Fibroblast of upper back skin (primary cell): ENCODE measurements around the gene ACSL1.

Experiments
- DNase-seq: peaks from one replicate; pipeline ENCODE4 v3.0.0-alpha.2; 2013

Gene ACSL1, protein sequence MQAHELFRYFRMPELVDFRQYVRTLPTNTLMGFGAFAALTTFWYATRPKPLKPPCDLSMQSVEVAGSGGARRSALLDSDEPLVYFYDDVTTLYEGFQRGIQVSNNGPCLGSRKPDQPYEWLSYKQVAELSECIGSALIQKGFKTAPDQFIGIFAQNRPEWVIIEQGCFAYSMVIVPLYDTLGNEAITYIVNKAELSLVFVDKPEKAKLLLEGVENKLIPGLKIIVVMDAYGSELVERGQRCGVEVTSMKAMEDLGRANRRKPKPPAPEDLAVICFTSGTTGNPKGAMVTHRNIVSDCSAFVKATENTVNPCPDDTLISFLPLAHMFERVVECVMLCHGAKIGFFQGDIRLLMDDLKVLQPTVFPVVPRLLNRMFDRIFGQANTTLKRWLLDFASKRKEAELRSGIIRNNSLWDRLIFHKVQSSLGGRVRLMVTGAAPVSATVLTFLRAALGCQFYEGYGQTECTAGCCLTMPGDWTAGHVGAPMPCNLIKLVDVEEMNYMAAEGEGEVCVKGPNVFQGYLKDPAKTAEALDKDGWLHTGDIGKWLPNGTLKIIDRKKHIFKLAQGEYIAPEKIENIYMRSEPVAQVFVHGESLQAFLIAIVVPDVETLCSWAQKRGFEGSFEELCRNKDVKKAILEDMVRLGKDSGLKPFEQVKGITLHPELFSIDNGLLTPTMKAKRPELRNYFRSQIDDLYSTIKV

DNA sequence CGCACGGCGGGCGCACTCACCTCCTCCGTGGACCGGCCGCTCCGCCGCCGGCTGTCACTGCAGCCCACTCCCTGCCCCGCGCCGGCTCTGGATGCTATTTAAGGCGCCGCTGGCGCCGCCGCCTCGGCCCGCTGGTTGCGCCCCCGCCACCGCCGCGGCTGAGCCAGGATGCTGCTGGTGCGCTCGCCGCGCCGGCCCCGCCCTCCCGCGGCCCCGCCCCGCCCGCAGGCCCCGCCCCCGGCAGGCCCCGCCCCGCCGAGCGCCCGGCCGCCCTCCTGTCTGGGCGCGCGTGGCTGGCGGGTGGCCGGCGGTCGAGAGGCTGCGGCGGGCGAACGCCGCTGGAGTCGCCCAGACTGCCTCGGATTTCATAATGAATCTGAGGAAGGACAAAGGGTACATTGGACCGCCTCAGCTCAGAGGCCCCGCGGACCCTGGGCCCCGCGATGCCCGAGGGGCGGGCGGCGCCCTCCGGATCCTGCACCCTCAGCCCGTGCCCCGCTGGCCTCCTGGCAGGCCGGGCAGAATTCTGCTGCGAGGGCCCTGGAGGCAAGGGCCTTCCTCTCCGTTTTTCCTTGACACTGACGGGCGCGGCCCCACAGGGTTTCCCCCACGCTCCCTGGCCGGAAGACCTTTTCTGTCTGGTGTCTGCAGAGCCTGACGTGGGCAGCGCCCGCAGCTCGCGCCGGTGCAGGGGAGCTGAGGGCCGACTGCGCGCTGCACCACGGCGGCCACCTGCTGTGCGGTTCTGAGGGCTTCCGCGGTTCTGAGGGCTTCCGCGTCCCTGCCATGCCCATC lies at the start of gene ACSL1:
Gene ACSL1 (minus strand): TSS at position 73 of the 795 bp plus-strand sequence. CDS start 22,454 bp downstream, outside the sequence.
- DNase-seq = peak; percentile 55

DNA sequence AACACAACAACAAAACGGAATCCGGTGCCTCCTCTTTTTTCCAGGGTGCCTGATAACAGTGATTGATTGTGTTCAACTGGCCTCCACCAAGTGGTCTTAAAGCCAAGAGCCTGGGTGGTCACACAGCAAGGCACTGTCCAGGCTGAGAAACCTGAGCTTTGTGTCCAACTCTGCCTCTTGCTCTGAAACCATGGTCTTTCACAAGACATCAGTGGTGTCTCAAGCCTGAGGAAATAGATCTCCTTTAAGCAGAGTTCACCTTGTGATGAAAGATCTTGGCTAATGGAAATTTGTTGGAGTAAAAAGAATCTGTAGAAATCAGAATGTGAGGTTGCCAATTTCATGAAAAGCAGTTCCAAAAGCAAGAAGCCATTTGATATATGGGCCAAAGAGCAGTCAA lies 47.3 kb upstream of the ACSL1 start:
- no peak for DNase-seq

DNA sequence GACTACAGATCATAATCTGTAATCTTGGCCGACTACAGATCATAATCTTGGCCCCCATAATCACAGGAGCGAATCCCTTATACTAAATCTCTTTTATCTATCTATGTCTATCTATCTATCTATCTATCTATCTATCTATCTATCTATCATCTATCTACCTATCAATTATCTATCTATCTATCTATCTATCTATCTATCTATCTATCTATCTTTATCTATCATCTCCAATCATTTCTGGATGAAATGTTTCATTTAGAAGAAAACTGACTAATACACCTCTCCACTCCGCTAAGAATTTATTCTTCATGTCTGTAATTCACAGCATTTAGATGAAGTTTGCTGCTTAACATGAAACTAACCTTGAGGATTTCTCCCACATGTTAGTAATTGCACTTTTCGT lies 45.0 kb upstream of the ACSL1 start:
- no peak for DNase-seq

DNA sequence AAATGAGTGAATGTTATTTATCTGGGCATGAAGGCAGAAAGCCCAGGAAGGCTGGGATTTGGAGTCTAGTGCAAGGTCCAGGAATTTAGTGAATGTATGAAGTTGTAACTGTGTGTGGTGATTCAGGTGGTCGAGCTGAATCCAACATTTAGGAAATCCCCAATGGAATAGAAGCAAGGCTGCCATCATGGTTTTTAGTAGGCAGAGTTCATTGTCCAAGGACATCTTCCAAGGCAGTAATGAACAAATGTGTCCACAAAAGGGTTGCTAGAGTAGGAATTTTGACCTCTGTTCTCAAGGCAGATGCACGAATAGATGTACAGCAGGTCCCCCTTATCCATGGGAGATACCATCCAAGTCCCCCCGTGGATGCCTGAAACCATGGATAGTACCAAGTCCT lies 42.9 kb upstream of the ACSL1 start:
- no peak for DNase-seq

DNA sequence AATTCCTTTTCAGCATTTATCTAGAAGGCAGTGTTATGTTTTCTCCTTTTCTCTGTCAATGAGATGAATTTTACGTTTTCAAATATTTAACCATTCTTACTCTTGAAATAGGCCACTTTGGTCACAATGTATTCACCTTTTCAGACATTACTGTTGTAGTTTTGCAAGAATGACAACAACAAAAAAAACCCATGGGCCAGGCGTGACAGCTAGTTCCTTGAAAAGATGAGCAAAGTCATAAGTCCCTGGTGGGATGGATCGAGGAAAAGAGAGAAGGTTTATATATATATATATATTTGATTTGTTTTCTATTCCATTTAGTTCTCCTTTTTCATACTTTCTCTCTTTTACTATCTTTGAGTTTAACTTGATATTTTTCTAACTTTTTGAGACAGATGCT lies 38.1 kb upstream of the ACSL1 start:
- no peak for DNase-seq

DNA sequence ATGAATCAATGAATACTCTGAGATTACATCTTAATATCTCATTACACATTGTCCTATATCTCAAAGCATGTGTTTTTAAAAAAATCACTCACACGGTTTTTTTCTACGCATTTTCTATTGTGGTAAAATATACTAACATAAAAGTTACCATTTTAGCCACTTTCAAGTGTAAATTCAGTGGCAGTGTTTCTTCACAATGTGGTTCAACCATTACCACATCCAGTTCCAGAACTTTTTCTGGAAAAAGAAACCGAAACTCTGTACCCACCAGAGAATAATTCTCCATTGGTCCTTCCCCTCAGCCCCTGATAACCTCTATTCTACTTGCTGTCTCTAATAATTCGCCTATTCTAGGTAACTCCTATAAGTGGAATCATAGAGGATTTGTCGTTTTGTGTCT lies 35.3 kb upstream of the ACSL1 start:
- no peak for DNase-seq

DNA sequence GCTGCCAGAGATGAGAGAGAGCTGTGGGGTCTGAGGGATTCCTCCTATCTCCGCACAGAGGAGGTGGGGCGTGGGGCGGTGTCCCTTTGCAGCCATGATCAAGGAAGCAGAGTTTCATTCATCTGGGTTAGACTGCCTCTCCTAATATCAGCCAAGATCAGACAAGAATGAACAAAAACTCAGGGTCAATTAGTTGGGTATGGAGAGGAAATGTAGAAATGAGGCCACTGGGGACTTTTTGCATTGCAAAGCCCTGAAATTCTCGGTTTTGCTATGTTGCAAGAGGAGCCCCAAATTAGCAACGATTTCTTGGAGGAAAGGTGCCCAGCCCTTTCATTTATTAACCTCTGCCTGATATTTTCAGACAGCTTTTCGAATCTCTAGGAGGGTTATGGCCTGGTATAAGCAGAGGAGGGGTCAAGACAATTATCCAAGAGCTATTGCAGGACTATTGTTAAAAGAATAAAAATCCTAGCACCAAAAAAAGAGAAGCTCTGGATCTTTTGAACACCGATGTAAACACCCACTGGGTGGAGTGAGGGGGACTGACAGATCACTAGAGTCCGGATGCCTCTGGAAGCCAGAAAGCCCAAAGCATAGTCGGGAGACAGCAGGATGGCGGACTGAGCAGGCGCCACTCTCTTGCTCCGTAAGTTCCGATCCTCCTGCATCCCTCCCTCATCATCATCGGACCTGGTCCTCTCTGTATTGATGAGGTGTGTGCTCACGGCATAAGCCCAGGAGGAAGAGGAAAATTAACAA lies 34.4 kb upstream of the ACSL1 start:
- no peak for DNase-seq

DNA sequence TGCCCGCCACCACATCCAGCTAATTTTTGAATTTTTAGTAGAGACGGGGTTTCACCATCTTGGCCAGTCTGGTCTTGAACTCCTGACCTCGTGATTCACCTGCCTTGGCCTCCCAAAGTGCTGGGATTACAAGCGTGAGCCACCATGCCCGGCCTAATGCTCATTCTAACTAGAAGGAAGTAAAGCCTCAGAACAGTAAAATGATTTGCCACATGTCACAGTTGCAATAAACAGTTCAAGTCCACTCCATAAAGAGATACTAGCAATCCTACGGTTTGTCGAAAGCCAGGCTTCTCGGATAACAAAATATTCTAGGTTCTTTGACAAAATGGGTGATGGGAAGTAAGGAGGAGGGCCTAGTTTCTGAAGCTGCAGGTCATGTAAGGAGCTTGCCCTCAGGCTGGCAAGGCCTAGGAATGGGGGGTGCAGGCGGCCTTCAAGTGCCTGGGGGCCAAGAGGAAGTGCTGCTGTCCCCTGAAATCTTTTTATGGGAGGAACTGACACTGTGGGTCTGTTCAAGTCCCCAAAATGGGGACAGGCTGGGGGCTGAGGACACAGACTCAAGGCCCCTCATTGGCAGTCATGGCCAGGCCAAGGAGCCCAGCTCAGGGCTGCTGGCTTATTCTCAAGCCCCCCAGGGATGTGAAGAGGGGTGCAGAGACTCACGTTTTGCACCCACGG lies 31.8 kb upstream of the ACSL1 start:
- DNase-seq = no peak

DNA sequence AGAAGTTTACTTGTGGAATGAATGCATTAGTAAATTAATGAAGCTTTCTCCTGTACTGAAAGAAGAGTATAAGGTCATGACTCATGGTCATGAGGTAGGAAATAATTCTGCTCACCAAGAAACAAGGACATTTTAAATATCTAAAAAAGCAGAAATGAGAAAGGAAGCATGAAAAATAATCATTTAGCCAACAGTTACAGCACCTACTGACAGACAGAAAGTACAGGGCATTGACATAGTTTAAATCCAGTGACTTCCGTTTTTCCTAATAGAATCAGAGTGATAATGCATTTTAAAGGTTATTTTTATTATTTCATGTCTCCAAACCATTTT lies 30.5 kb upstream of the ACSL1 start:
- no peak for DNase-seq

DNA sequence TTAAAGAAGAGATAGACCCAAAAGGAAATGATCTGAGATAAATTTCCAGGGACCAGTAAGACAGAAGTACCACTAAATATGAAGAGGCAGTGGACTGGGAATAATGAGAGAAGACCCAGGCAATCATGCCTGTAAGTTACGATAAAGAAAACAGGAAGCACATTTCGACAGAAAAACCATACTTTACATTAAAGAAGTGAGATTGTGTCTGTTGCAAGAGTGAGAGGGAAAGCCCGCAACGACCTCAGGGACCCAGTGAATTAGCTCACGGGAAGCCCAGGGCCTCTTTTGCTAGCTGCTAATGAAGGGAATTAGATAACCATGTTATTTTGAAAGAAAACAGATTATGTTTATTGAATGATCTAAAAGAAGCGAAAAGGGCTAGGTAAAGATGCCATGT lies 28.9 kb upstream of the ACSL1 start:
- DNase-seq = no peak

DNA sequence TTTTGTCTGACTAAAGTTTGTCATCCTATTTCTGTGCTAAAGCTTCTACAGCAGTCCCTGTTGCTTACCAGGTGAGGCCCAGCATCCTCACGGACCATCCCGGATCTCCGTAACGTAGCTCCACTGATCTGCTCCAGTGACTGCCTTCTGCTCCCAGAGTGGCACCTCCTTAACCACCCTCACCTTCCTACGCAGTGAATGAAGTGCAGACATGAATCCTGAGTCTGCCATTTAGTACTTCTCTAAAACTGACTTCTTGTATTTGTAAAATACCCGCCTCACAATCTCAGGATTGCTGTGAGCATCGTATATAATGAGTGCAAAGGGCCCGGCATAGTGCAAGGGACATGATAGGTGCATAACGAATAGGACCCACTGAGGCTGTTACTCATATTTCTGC lies 27.7 kb upstream of the ACSL1 start:
- DNase-seq = no peak

DNA sequence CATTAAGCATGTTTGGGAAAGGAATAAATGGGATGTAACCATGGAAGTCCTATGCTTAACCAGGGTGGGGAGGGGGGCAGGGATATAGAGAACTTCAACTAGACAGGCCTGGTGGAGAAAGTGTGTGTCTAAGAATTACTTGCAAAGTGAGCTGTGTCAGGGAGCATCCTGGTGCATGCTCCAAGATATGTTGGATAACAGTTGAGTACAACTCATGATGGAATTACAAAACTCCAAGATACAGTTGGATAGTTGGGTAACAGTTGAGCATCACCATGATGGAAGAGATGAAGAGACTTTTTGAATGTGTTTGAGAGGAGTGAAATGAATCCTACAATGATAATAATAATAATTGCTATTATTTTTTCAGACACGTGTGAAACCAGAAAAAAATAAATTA lies 26.1 kb upstream of the ACSL1 start:
- DNase-seq = no peak

DNA sequence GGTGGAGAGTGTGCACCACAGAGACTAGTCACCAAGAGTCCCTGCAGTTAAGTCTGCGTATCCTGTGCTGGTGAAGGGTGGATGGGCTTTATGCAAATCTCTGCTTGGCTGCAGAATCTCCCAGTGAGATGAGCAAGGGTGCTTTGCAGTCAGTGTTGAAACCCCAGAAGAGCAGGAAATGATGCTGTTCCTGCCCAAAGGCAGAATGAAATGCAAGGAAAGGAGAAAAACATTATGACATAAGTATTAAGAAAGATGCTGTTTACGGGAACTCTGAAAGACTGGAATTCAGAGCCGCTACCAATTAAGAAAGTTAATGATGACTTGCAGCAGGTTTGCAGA lies 25.4 kb upstream of the ACSL1 start:
- no peak for DNase-seq

DNA sequence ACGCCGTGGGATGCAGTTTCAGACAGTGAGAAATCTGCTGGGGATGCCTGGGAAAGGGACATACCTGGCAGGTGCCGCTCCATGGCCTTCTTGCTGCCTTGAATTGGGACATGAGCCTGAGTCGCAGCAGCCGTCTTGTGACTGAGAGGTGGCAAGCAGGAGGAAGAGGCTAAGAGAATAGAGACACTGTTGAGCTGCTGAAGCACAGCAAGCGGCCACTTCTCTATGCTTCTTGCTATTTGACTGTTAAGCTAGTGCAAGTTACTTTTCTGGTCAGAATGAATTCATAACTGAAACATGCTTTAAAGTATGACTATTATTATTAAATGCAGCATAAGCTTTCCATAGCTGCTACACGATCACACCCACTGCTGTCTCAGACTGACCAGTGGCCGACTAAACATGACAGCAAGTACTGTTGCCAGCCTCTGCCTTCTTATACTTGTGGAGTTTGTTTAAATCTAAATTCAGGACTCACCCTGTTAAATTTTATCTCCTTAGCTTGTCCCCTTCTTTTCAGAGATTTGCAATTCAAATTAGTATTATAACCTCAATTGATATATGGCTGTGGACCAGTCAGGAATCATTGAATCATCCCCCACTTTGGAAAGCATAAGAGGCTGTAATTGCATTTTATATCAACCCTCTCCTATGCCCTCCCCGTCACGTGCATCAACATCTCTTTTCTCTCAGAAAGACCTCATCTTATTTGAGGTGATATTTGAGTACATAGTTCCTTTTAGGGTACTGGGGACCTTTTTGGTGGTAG lies 24.8 kb upstream of the ACSL1 start:
- DNase-seq = no peak

DNA sequence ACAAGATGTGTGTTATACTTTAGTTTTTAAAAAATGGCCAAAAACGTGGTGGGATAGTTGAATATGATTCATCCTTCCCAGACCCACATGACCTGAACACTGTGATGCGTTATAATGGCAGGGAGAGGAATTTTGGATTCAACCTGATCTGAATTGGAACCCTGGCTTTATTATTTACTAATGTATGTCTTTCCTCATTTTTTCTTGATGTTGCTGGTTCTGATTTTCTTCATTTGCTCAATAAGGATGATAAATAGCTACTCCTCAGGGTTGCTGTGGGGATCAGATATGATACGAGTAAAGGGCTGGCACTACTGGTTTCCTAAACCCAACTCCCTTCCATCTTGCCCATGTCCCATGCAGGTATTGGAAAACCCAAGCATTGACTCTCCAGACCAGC lies 24.2 kb upstream of the ACSL1 start:
- DNase-seq = no peak

DNA sequence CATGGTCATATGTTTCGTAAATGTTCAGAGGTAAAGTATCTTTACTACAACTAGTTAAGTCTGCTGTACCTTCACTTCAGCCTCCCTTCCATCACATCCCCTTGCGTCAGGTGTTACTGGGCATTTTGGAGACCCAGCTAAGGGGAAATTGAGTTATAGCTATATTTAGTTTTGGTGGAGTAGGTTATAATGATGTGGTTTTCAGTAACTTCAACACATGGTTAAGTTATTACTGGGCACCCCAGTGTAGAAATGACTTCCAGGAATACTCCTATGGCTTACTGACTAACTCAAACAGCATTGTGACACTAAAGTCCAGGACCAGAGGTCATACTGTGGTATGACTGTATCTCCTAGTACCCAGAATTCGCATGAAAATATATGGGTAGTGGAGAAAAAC lies 23.4 kb upstream of the ACSL1 start:
- DNase-seq = no peak

DNA sequence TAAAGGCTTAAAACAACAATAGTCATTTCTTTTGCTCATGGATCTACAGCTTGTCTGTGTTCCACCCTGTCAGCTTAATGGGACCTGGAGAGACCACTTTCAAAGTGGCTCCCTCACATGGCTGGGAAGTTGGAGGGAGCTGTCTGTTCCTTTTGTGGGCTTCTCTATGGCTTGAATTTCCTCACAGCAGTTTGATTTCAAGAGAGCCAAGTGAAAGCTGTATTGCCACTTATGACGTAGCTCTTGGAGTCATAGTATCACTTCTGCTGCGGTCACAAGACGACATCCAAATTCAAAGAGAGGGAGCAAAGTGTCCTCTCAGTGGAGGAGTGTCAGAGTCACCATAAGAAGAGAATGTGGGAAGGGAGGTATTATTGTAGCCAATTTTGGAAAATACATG lies 22.7 kb upstream of the ACSL1 start:
- no peak for DNase-seq

DNA sequence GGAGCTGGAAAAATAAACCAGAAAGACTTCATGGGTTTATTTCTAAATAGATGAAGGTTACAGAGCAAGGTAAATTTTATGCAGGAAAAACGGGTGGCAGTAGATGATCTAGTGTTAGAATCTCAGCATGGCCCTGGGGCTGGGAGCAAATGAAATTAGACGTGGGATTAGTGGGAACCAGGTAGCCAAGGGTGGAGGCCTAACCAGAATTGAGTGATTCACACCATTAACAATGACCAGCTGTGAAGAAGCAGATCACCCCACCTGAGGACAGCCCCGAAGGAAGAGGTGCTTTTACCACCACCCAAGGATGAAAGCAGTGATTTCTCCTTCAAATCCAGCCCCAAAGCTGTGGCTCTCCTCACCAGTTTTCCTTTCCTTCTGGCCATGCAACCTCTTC lies 20.8 kb upstream of the ACSL1 start:
- no peak for DNase-seq

DNA sequence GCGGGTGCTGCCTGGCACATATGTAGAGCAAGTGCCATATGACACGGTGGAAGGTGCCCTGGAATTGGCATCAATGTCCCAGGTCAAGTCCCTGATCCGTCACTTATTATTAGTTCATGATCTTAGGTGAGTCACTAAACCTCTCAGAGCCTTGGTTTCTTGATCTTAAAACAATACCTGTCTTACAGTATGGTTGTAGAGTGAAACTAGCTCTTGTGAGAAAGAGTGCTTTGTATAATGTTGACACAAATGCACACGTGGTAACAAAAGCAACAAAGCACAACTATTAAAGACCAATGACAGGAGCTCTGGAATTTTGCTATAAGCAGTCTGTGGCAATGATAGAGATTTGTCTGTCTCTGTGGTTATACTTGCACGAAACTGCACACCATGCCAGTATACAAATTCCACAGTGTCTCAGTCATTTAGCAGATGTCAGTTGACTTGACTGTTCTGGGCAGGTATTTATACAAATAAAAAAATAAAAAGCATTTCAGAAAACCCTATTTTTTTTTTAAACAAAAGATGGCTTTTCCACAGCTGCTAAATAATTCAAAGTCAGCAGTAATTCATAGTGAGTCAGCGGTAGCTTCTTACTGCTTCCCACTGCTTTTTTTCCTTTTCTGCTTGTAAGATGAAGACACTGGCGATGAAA lies 19.7 kb upstream of the ACSL1 start:
- DNase-seq = peak; percentile 83

DNA sequence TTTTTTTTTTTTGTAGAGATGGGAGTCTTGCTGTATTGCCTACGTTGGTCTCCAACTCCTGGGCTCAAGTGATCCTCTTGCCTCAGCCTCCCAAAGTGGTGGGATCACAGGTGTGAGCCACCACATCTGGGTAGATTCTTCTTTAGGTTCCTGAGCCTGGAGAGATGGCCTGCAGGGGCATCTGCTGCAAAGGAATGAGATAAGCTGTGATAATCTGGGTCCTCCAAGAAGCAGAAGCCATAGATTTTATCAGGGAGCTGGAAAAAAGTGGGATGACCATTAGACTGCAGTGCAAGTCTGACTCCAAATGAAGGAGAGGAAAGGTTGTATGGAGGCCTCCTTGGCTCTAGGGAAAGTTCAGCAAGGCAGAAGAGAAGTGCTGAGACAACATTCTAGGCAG lies 19.0 kb upstream of the ACSL1 start:
- no peak for DNase-seq

DNA sequence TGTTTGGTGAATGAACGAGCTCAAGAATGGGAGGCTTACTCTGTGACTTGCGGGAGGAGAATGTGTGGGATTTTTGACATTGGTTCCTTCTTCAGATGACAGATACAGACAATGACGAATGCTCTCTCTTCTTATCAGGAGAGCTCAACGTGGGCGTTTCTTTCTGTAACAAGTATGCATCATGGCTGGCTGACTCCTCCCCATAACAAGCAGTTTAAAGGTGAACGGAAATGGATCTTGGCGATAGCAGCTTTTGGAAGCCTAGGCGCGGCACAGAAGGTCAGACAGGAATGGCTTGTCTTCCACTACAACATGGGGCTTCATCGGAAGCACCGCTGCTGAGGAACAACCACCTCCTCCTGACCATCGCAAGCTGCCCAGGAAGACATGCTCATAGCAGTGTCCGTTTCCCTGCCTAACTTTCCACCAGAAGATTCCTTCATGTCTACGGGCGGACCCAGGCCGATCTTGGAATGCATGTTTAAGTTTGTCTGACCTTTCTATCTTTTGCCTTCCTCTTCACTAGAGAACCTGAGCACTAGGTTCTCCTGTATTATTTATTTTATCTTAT lies 18.3 kb upstream of the ACSL1 start:
- no peak for DNase-seq
